Measurements from ENCODE around the gene TAOK1.
A peak's percentile ranks its signal among the peaks of the same experiment; 100 is the strongest.

TAOK1 gene

GRCh38 chr17:29347831-29348629 is 42.1 kb upstream of the TAOK1 start:
- TF ChIP-seq CTCF (IDR thresholded peaks at IDR 0.05; ENCODE audit: low read depth, low read length) = no peak
- H3K4me3 ChIP-seq (ENCODE audit: low read depth, low read length) = peak overlapping the region; percentile 20; the same call in 1 of the 2 replicates

GRCh38 chr17:29349409-29349808 is 40.8 kb upstream of the TAOK1 start:
- H3K4me3 ChIP-seq (ENCODE audit: low read depth, low read length) = no peak overlapping the region
- no peak for TF ChIP-seq CTCF (IDR thresholded peaks at IDR 0.05; ENCODE audit: low read depth, low read length)

- TF ChIP-seq CTCF (IDR thresholded peaks at IDR 0.05; ENCODE audit: low read depth, low read length) = no peak
- H3K4me3 ChIP-seq (ENCODE audit: low read depth, low read length) = no peak overlapping the region
These were observed 38.0 kb upstream of the TAOK1 start for GRCh38 chr17:29352146-29352545.

GRCh38 chr17:29357232-29357631 is 32.9 kb upstream of the TAOK1 start:
- no peak for TF ChIP-seq CTCF (IDR thresholded peaks at IDR 0.05; ENCODE audit: low read depth, low read length)
- no peak overlapping the region for H3K4me3 ChIP-seq (ENCODE audit: low read depth, low read length)

GRCh38 chr17:29357821-29358232 is 32.3 kb upstream of the TAOK1 start:
- TF ChIP-seq CTCF (IDR thresholded peaks at IDR 0.05; ENCODE audit: low read depth, low read length) = no peak
- H3K4me3 ChIP-seq (ENCODE audit: low read depth, low read length) = no peak overlapping the region

GRCh38 chr17:29358416-29358815 is 31.7 kb upstream of the TAOK1 start:
- no peak overlapping the region for H3K4me3 ChIP-seq (ENCODE audit: low read depth, low read length)
- no peak for TF ChIP-seq CTCF (IDR thresholded peaks at IDR 0.05; ENCODE audit: low read depth, low read length)

- no peak overlapping the region for H3K4me3 ChIP-seq (ENCODE audit: low read depth, low read length)
- no peak for TF ChIP-seq CTCF (IDR thresholded peaks at IDR 0.05; ENCODE audit: low read depth, low read length)
These were observed 30.4 kb upstream of the TAOK1 start for GRCh38 chr17:29359777-29360176.
